Heart left ventricle (tissue), 16 donors: ENCODE results near the gene RPL13. TPM values are rescaled to one million over a fixed set of nuclear protein-coding genes. Genes with fewer than 3 reads are reported as not detected.

Experiments
- ATAC-seq, 4 donors: fragments of 200-7000 bp; cut with Tn5 transposase; one replicate each; pipeline ENCODE4 v1.9.1; 2020 to 2022; ENCODE audit warnings: moderate library complexity in 4 of 4, mild to moderate bottlenecking in 3 of 4, moderate number of reproducible peaks in 1 of 4
- DNase-seq, 5 donors: peaks; one replicate each; pipeline ENCODE4 v3.0.0-alpha.2; 2020
- H3K27ac ChIP-seq, 12 donors: fragments of 200-600 bp; sonication (generic) in 4 of 12; one replicate each; pipeline versions ENCODE4 v1.5.0 to v1.8.0; 2016 to 2022; ENCODE audit warnings: mild to moderate bottlenecking in 2 of 12
- H3K27me3 ChIP-seq, 9 donors: fragments of 200-600 bp; sonication (generic) in 2 of 9; one replicate each; pipeline versions ENCODE4 v1.5.1 to v1.8.0; 2016 to 2022; ENCODE audit warnings: mild to moderate bottlenecking in 3 of 9
- H3K36me3 ChIP-seq, 9 donors: fragments of 200-600 bp; sonication (generic) in 2 of 9; one replicate each; pipeline versions ENCODE4 v1.5.0 to v1.8.0; 2018 to 2022; ENCODE audit warnings: mild to moderate bottlenecking in 2 of 9
- H3K4me1 ChIP-seq, 12 donors: fragments of 200-600 bp; sonication (generic) in 4 of 12; one replicate each; pipeline versions ENCODE4 v1.5.0 to v1.8.0; 2016 to 2022; ENCODE audit warnings: mild to moderate bottlenecking in 3 of 12
- H3K4me3 ChIP-seq, 12 donors: fragments of 200-600 bp; sonication (generic) in 4 of 12; one replicate each; pipeline versions ENCODE4 v1.5.0 to v1.8.0; 2017 to 2022; ENCODE audit warnings: mild to moderate bottlenecking in 9 of 12, moderate library complexity in 4 of 12
- H3K9me3 ChIP-seq, 12 donors: fragments of 200-600 bp; sonication (generic) in 4 of 12; one replicate each; pipeline versions ENCODE4 v1.5.0 to v1.8.0; 2016 to 2022; ENCODE audit warnings: mild to moderate bottlenecking in 1 of 12
- CTCF ChIP-seq, 12 donors: fragments of 200-600 bp; sonication (generic) in 4 of 12; IDR thresholded peaks; one replicate each; pipeline versions ENCODE4 v1.5.0 to v1.8.0; 2018 to 2022; ENCODE audit warnings: antibody characterized with exemption in 12 of 12, mild to moderate bottlenecking in 5 of 12
- POLR2A ChIP-seq, 2 donors: fragments of 450-650 bp; IDR thresholded peaks; one replicate each; pipeline ENCODE4 v1.6.1; 2017; ENCODE audit warnings: antibody characterized with exemption in 2 of 2, mild to moderate bottlenecking in 2 of 2, moderate library complexity in 2 of 2
- WGBS, 4 donors: extraction: QIAGEN DNeasy Blood & Tissue Kit in 2 of 4; methylation state at CpG; one replicate each; pipeline versions ENCODE4 v1.1.5 to v1.1.7; 2013 to 2018; 5-methylcytosine and 5-hydroxymethylcytosine counted together
- intact Hi-C, 10 donors: fragments of 100-400 bp; cut with DNase I; formaldehyde crosslinking; loops; one replicate each; pipeline versions ENCODE4 v1.11.1 to v1.14.2; 2022
- polyA plus RNA-seq, 2 donors: library from polyadenylated mRNA; stranded (reverse); fragments of 200-250 nt; gene quantifications; one replicate each; pipeline ENCODE4 v1.2.3, GENCODE V29; 2013
- total RNA-seq, 9 donors: library from RNA; depleted of rRNA in 2 of 9; stranded (reverse); fragments of >200 nt in 2 of 9; fragmentation: NEBNext Ultra II Directional in 3 of 9; extraction: Animal tissue kit (Norgen Biotek cat#: 25700) in 3 of 9; gene quantifications; one replicate each; pipeline versions ENCODE4 v1.1.0 to v1.2.4, GENCODE V29; 2016 to 2023
- donor health status: ischemic (EF 13 %, LVEDD 7.1; RV severe dilation, severe dysfunction).
- donor health status: healthy with polysubstance abuse.
- donor health status: DM: no; HTN: yes; CAD: no.
- donor health status: DM: no; HTN: no; CAD: no.
- donor health status: ischemic (EF 25% LVEDD 6.9; RV normal size, moderate dysfunction).
- donor health status: ischemic (EF 25% LVEDD 5.7; RV mildly dilated, moderate dysfunction).
- donor health status: healthy.
- donor health status: DM: yes; HTN: yes; CAD: no.
- donor health status: ischemic (EF 35%, LVEDD 5.7; RV mildly dilated, moderate dysfunction).
- donor health status: nonischemic (EF 11% LVEDD 7.7; RV severe dilation, severe dysfunction).
- donor health status: DM: yes; HTN: yes; CAD: no.
- donor health status: PGD.
- donor health status: ischemic (EF 29% LVEDD 5.4; RV normal size, mild dysfunction).
- donor health status: nonischemic (EF 23%, LVEDD 6.1; RV moderate dilation, normal function).

The RPL13 gene
- total and polyA plus RNA-seq, 11 donors: 701 to 5,500 (median 1,282) TPM

- Histone ChIP-seq H3K27me3 (no peaks in the 10 kb centered on the region), H3K9me3 (no peaks in the 10 kb centered on the region), H3K4me3 (no peak overlapping the region), H3K27ac (no peak overlapping the region), H3K36me3 (peaks cover 0 to 99% (median 96%) of the 10 kb centered on the region in 9 donors), H3K4me1 (peaks cover 0 to 3% (median 0%) of the 10 kb centered on the region in 12 donors)
- ATAC-seq (no peak), DNase-seq (no peak)
- intact Hi-C loops: loop anchor here in 1 of 10 donors (5.0 kb wide), 1 partner anchor 220 kb away; no protein-coding TSS in a partner anchor
- 94 to 95% (median 95%) methylated on average over 22 of the region's 22 CpGs for WGBS, 4 donors
- TF ChIP-seq POLR2A (IDR thresholded peaks at IDR 0.05): no peak
- TF ChIP-seq CTCF (IDR thresholded peaks at IDR 0.05): no peak
Observed at GRCh38 chr16:89552329-89552728, 8.2 kb upstream of the RPL13 start.

GRCh38 chr16:89552913-89553312, 7.6 kb upstream of the RPL13 start:
- Histone ChIP-seq H3K4me1 (peaks cover 0 to 9% (median 0%) of the 10 kb centered on the region in 12 donors), H3K36me3 (peaks cover 0 to 94% (median 90%) of the 10 kb centered on the region in 9 donors), H3K4me3 (no peak overlapping the region), H3K27me3 (no peaks in the 10 kb centered on the region), H3K9me3 (no peaks in the 10 kb centered on the region), H3K27ac (no peak overlapping the region)
- WGBS, 4 donors: 85 to 93% (median 90%) methylated on average over 11 to 13 of the region's 13 CpGs
- ATAC-seq (no peak), DNase-seq (no peak)
- TF ChIP-seq POLR2A (IDR thresholded peaks at IDR 0.05) (no peak), CTCF (IDR thresholded peaks at IDR 0.05) (no peak)
- intact Hi-C loops: loop anchor here in 1 of 10 donors (5.0 kb wide), 1 partner anchor 221 kb away; no protein-coding TSS in a partner anchor

DNA sequence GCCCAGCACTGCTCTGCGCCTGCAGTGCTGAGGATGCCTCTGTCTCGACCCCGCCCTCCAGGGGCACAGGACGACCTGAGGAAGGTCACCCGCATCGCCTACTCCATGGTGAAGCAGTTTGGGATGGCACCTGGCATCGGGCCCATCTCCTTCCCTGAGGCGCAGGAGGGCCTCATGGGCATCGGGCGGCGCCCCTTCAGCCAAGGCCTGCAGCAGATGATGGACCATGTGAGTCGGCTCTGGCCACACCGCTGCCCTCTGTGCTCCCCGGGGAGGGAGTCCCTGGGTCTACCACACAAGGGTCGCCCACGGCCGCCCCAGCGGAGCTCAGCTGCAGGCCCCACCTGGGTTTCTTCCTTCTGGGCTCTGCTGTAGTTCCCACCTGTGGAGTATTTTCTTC, 6.7 kb upstream of the RPL13 start:
- Histone ChIP-seq H3K4me1 (peaks cover 0 to 9% (median 0%) of the 10 kb centered on the region in 12 donors), H3K4me3 (no peak overlapping the region), H3K27ac (no peak overlapping the region), H3K9me3 (no peaks in the 10 kb centered on the region), H3K27me3 (no peaks in the 10 kb centered on the region), H3K36me3 (peaks cover 0 to 89% (median 82%) of the 10 kb centered on the region in 9 donors)
- WGBS, 4 donors: 88 to 93% (median 92%) methylated on average over 8 to 18 of the region's 18 CpGs
- no peak for DNase-seq
- TF ChIP-seq POLR2A (IDR thresholded peaks at IDR 0.05) (no peak), CTCF (IDR thresholded peaks at IDR 0.05) (no peak)
- intact Hi-C loops: loop anchor here in 1 of 10 donors (5.0 kb wide), 1 partner anchor 221 kb away; no protein-coding TSS in a partner anchor
- ATAC-seq: no peak

- Histone ChIP-seq H3K27me3 (no peaks in the 10 kb centered on the region), H3K36me3 (peaks cover 0 to 83% (median 76%) of the 10 kb centered on the region in 9 donors), H3K27ac (no peak overlapping the region), H3K4me1 (peaks cover 0 to 14% (median 2%) of the 10 kb centered on the region in 12 donors), H3K9me3 (no peaks in the 10 kb centered on the region), H3K4me3 (no peak overlapping the region)
- 90 to 96% (median 93%) methylated on average over 11 to 12 of the region's 12 CpGs for WGBS, 4 donors
- ATAC-seq (no peak), DNase-seq (no peak)
- intact Hi-C loops: loop anchor here in 1 of 10 donors (5.0 kb wide), 1 partner anchor 222 kb away; no protein-coding TSS in a partner anchor
- TF ChIP-seq POLR2A (IDR thresholded peaks at IDR 0.05): no peak
- TF ChIP-seq CTCF (IDR thresholded peaks at IDR 0.05): no peak
Observed at GRCh38 chr16:89554343-89554742, 6.1 kb upstream of the RPL13 start.
